GM23338 (cell line): ENCODE results near the gene PTPRA. TPM values are rescaled to one million over a fixed set of nuclear protein-coding genes. Genes with fewer than 3 reads are reported as not detected.

Source experiments
- ATAC-seq: fragments of 200-7000 bp; cut with Tn5 transposase; 3 replicates; pipeline ENCODE4 v1.9.1; 2020
- DNase-seq: peaks from one replicate; pipeline ENCODE4 v3.0.0-alpha.2; 2015; ENCODE audit warnings: low spot score
- H2AFZ ChIP-seq: fragments of 200-600 bp; sonication (generic); 2 replicates; pipeline ENCODE4 v1.8.0; 2016; ENCODE audit warnings: antibody characterized with exemption, mild to moderate bottlenecking, moderate library complexity
- H3F3A ChIP-seq: fragments of 200-600 bp; sonication (generic); replicated peaks from 2 replicates; pipeline ENCODE4 v1.8.0; 2017; ENCODE audit warnings: antibody characterized with exemption, mixed run types, low read depth
- H3K27ac ChIP-seq: fragments of 200-600 bp; sonication (generic); 2 replicates; pipeline ENCODE4 v1.6.1; 2016; ENCODE audit warnings: low read depth
- H3K27me3 ChIP-seq: fragments of 200-600 bp; sonication (generic); 2 replicates; pipeline ENCODE4 v1.8.0; 2016; ENCODE audit warnings: mild to moderate bottlenecking, mixed run types, moderate library complexity; ENCODE audit not compliant: insufficient read depth
- H3K36me3 ChIP-seq: fragments of 200-600 bp; sonication (generic); 2 replicates; pipeline ENCODE4 v1.8.0; 2016; ENCODE audit warnings: mild to moderate bottlenecking; ENCODE audit not compliant: insufficient read depth
- H3K4me1 ChIP-seq: fragments of 200-600 bp; sonication (generic); 2 replicates; pipeline ENCODE4 v1.8.0; 2016; ENCODE audit warnings: mild to moderate bottlenecking, moderate library complexity; ENCODE audit not compliant: insufficient read depth
- H3K4me2 ChIP-seq: fragments of 200-600 bp; sonication (generic); 2 replicates; pipeline ENCODE4 v1.7.1; 2017; ENCODE audit warnings: mixed run types
- H3K4me3 ChIP-seq: fragments of 200-600 bp; sonication (generic); 2 replicates; pipeline ENCODE4 v1.6.1; 2016; ENCODE audit warnings: mixed run types
- H3K79me2 ChIP-seq: fragments of 200-600 bp; sonication (generic); replicated peaks from 2 replicates; pipeline ENCODE4 v1.8.0; 2017; ENCODE audit warnings: mild to moderate bottlenecking; ENCODE audit not compliant: insufficient read depth
- H3K9me2 ChIP-seq: fragments of 200-600 bp; sonication (generic); 2 replicates; pipeline ENCODE4 v1.8.0; 2017; ENCODE audit not compliant: insufficient read depth
- H4K20me1 ChIP-seq: fragments of 200-600 bp; sonication (generic); replicated peaks from 2 replicates; pipeline ENCODE4 v1.8.0; 2017; ENCODE audit warnings: mild to moderate bottlenecking; ENCODE audit not compliant: insufficient read depth
- H3K27ac Mint-ChIP-seq: 2 replicates; pipeline ENCODE4 v1.8.0; 2020; ENCODE audit warnings: inconsistent platforms, mild to moderate bottlenecking, moderate library complexity, mixed read lengths
- H3K27me3 Mint-ChIP-seq: 3 replicates; pipeline ENCODE4 v1.8.0; 2022; ENCODE audit warnings: low read depth, mild to moderate bottlenecking, moderate library complexity, mixed read lengths, inconsistent platforms; ENCODE audit not compliant: insufficient read depth, poor library complexity
- H3K36me3 Mint-ChIP-seq: 3 replicates; pipeline ENCODE4 v1.8.0; 2021; ENCODE audit warnings: low read depth, mild to moderate bottlenecking, inconsistent platforms, moderate library complexity, mixed read lengths
- H3K4me1 Mint-ChIP-seq: 3 replicates; pipeline ENCODE4 v1.8.0; 2020; ENCODE audit warnings: mild to moderate bottlenecking, inconsistent platforms, mixed read lengths
- H3K4me3 Mint-ChIP-seq: 3 replicates; pipeline ENCODE4 v1.8.0; 2021; ENCODE audit warnings: moderate library complexity, mild to moderate bottlenecking, inconsistent platforms, mixed read lengths
- H3K9me3 Mint-ChIP-seq: 3 replicates; pipeline ENCODE4 v1.8.0; 2020; ENCODE audit warnings: moderate library complexity, mild to moderate bottlenecking, inconsistent platforms, mixed read lengths
- CREB1 ChIP-seq: fragments of 250-450 bp; sonication (Bioruptor Pico); IDR thresholded peaks from 2 replicates; pipeline ENCODE4 v1.5.0; 2020; ENCODE audit warnings: low read depth, mild to moderate bottlenecking, moderate library complexity
- CTCF ChIP-seq, 2 experiments: fragments of 200-600 bp in 1 of 2; sonication (generic) in 1 of 2; conservative IDR thresholded peaks; 2 replicates each; pipeline versions ENCODE4 v1.5.1 to v1.6.1; 2016 to 2017; ENCODE audit warnings: antibody characterized with exemption in 2 of 2, low read depth in 2 of 2, mild to moderate bottlenecking in 2 of 2, moderate library complexity in 1 of 2
- EZH2 ChIP-seq: fragments of 200-600 bp; sonication (generic); IDR thresholded peaks from one replicate; pipeline ENCODE4 v1.8.0; 2017; ENCODE audit warnings: antibody characterized with exemption, mild to moderate bottlenecking, low read depth; ENCODE audit not compliant: unreplicated experiment
- JUNB ChIP-seq: IDR thresholded peaks from one replicate; pipeline ENCODE4 v1.6.1; 2016; ENCODE audit warnings: antibody characterized with exemption; ENCODE audit not compliant: unreplicated experiment
- REST ChIP-seq: IDR thresholded peaks from one replicate; pipeline ENCODE4 v1.6.1; 2018; ENCODE audit warnings: antibody characterized with exemption; ENCODE audit not compliant: unreplicated experiment
- STAT1 ChIP-seq: IDR thresholded peaks from one replicate; pipeline ENCODE4 v1.6.1; 2016; ENCODE audit warnings: antibody characterized with exemption; ENCODE audit not compliant: unreplicated experiment
- ZNF114 ChIP-seq: fragments of 250-450 bp; sonication (Bioruptor Pico); IDR thresholded peaks from 2 replicates; pipeline ENCODE4 v1.5.0; 2020; ENCODE audit warnings: mild to moderate bottlenecking, moderate library complexity
- ZNF331 ChIP-seq: fragments of 250-450 bp; sonication (Bioruptor Pico); IDR thresholded peaks from 2 replicates; pipeline ENCODE4 v1.5.0; 2020; ENCODE audit warnings: low read depth, mild to moderate bottlenecking, moderate library complexity
- polyA plus RNA-seq: library from polyadenylated mRNA; unstranded; fragments of >200 nt; fragmentation: Nextera tagmentation; extraction: Ambion mirVana; gene quantifications from 2 replicates; pipeline ENCODE4 v1.2.1, GENCODE V29; 2016
- total RNA-seq: library from RNA; depleted of rRNA; stranded (reverse); fragments of >200 nt; shearing (Covaris generic); gene quantifications from 2 replicates; pipeline ENCODE4 v1.2.3, GENCODE V29; 2014

PTPRA gene
- total and polyA plus RNA-seq, 2 experiments from 2014 or later = 37.8 to 39.3 TPM

- TF ChIP-seq REST (no peak), STAT1 (no peak), ZNF331 (CRISPR knock-in tag) (no peak), JUNB (no peak), CREB1 (CRISPR knock-in tag) (no peak), EZH2 (no peak)
Observed at GRCh38 chr20:2846698-2847097, 26.6 kb upstream of the PTPRA start (continued).

- Histone ChIP-seq H3K36me3 (no peaks in the 10 kb centered on the region), H2AFZ (no peak overlapping the region), H3K4me1 (no peaks in the 10 kb centered on the region), H3K27ac (no peak overlapping the region), H3K4me2 (no peak overlapping the region), H3K79me2 (no peaks in the 10 kb centered on the region), H3K9me2 (no peaks in the 10 kb centered on the region), H3K27me3 (no peaks in the 10 kb centered on the region), H3K4me3 (no peak overlapping the region), H3F3A (no peaks in the 10 kb centered on the region), H4K20me1 (0 out of 2 replicates have a peak, but pooled peaks cover 3% of the 10 kb centered on the region)
- no peak for ATAC-seq
- Mint-ChIP-seq H3K36me3 (no peaks in the 10 kb centered on the region), H3K27ac (no peak overlapping the region), H3K9me3 (no peaks in the 10 kb centered on the region), H3K27me3 (peaks cover 12% of the 10 kb centered on the region), H3K4me3 (no peak overlapping the region), H3K4me1 (peaks cover 3% of the 10 kb centered on the region; the same call in 1 of the 3 replicates)
- no peak for DNase-seq
- TF ChIP-seq STAT1 = no peak
- TF ChIP-seq ZNF114 (CRISPR knock-in tag) = no peak
- TF ChIP-seq EZH2 = no peak
- TF ChIP-seq CREB1 (CRISPR knock-in tag) = no peak
Observed at GRCh38 chr20:2847802-2848201, 25.5 kb upstream of the PTPRA start.

- Histone ChIP-seq H3K36me3 (no peaks in the 10 kb centered on the region), H3K4me3 (no peak overlapping the region), H3K27ac (no peak overlapping the region), H3K9me2 (no peaks in the 10 kb centered on the region), H3K4me1 (no peaks in the 10 kb centered on the region), H3F3A (no peaks in the 10 kb centered on the region), H2AFZ (no peak overlapping the region), H4K20me1 (0 out of 2 replicates have a peak, but pooled peaks cover 3% of the 10 kb centered on the region), H3K4me2 (no peak overlapping the region), H3K79me2 (no peaks in the 10 kb centered on the region), H3K27me3 (no peaks in the 10 kb centered on the region)
- ATAC-seq = no peak
- Mint-ChIP-seq H3K9me3 (no peaks in the 10 kb centered on the region), H3K27me3 (peaks cover 10% of the 10 kb centered on the region), H3K36me3 (no peaks in the 10 kb centered on the region), H3K27ac (no peak overlapping the region), H3K4me3 (no peak overlapping the region), H3K4me1 (peaks cover 3% of the 10 kb centered on the region; the same call in 1 of the 3 replicates)
- no peak for DNase-seq
- no peak for TF ChIP-seq REST
- no peak for TF ChIP-seq CTCF (conservative IDR thresholded peaks at IDR 0.05; ENCODE audit: low read depth in 2 of 2)
- no peak for TF ChIP-seq CREB1 (CRISPR knock-in tag)
- TF ChIP-seq ZNF331 (CRISPR knock-in tag) = no peak
Observed at GRCh38 chr20:2849529-2849928, 23.8 kb upstream of the PTPRA start.
